Tibial nerve (tissue), 4 donors: ENCODE measurements around the gene PDLIM5. TPM values are rescaled to one million over a fixed set of nuclear protein-coding genes. Genes with fewer than 3 reads are reported as not detected.

Experiments used
- DNase-seq, 2 donors: peaks; one replicate each; pipeline ENCODE4 v3.0.0-alpha.2; 2019; ENCODE audit warnings: low spot score in 2 of 2
- H3K27ac ChIP-seq, 4 donors: fragments of 200-600 bp; sonication (generic) in 3 of 4; one replicate each; pipeline ENCODE4 v1.5.1; 2017 to 2019; ENCODE audit warnings: mild to moderate bottlenecking in 1 of 4
- H3K27me3 ChIP-seq, 2 donors: fragments of 200-600 bp; sonication (generic) in 1 of 2; one replicate each; pipeline versions ENCODE4 v1.5.1 to v1.6.0; 2017 to 2019
- H3K36me3 ChIP-seq, 3 donors: fragments of 200-600 bp; sonication (generic); one replicate each; pipeline ENCODE4 v1.5.1; 2018 to 2019
- H3K4me1 ChIP-seq, 4 donors: fragments of 200-600 bp; sonication (generic) in 3 of 4; one replicate each; pipeline ENCODE4 v1.5.1; 2017 to 2019
- H3K4me3 ChIP-seq, 4 donors: fragments of 200-600 bp; sonication (generic) in 3 of 4; one replicate each; pipeline ENCODE4 v1.5.1; 2017 to 2019; ENCODE audit warnings: mild to moderate bottlenecking in 1 of 4, moderate library complexity in 1 of 4
- H3K9me3 ChIP-seq, 4 donors: fragments of 200-600 bp; sonication (generic) in 3 of 4; one replicate each; pipeline ENCODE4 v1.5.1; 2017 to 2019
- CTCF ChIP-seq, 5 experiments: fragments of 200-600 bp in 3 of 5; fragments of 450-650 bp in 2 of 5; sonication (generic) in 3 of 5; IDR thresholded peaks; one replicate each; pipeline ENCODE4 v1.5.1; 2016 to 2019; ENCODE audit warnings: antibody characterized with exemption in 5 of 5, mild to moderate bottlenecking in 3 of 5, moderate library complexity in 2 of 5
- EP300 ChIP-seq, 2 donors: sonication (generic); formaldehyde crosslinking; IDR thresholded peaks; one replicate each; pipeline ENCODE4 v1.6.1; 2017; ENCODE audit warnings: antibody characterized with exemption in 2 of 2, mild to moderate bottlenecking in 1 of 2
- POLR2A ChIP-seq, 2 donors: fragments of 450-650 bp; IDR thresholded peaks; one replicate each; pipeline ENCODE4 v1.6.1; 2017; ENCODE audit warnings: antibody characterized with exemption in 2 of 2, mild to moderate bottlenecking in 2 of 2, moderate library complexity in 2 of 2
- WGBS, 2 donors: methylation state at CpG; one replicate each; pipeline ENCODE4 v1.1.5; 2018; 5-methylcytosine and 5-hydroxymethylcytosine counted together
- total RNA-seq, 4 donors: library from RNA; depleted of rRNA; stranded (reverse); fragments of >200 nt; gene quantifications; one replicate each; pipeline ENCODE4 v1.1.0, GENCODE V29; 2016

Gene PDLIM5
- total RNA-seq, 4 donors from 2014 or later: 73.5 to 117 (median 98.2) TPM

GRCh38 chr4:94700298-94700697 is 248.6 kb downstream of the PDLIM5 start:
- no peak for DNase-seq

DNA sequence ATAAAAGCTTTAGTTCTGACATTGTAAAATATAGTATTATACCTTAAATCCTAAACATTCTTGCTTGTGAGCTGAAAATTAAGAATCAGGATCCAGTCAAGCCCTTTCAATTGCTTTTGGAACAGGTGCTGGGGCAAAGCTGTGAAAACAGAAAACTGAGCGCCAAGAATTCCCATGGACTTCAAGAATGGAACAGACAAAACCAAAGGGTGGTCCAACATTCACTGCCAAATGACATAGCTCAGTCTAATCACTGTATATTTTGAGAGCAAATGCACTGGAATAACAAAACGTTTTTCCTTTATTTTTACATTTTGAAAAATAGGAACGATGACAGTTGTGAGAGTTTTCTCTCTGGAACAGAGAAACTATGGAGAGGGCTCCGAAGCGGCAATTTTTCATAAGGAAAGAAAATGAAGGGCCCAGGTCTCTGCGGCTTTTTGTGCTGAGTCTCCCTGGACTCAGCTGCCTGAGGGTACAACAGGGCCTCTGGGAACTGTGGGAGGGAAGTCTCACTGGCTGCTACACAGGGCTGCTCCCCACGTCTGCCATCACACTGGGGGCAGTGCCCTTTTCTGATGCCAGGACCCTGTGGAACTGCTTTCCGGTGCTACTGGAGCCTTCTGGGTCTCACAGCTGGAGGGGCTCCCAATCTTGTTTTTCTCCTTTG is 250.0 kb downstream of the PDLIM5 start:
- 56 to 62% methylated on average over 8 of the region's 8 CpGs for WGBS, 2 donors
- no peaks in the 10 kb centered on the region for H3K27me3 ChIP-seq
- H3K9me3 ChIP-seq: no peaks in the 10 kb centered on the region
- H3K36me3 ChIP-seq: no peaks in the 10 kb centered on the region
- peaks cover 0 to 15% (median 0%) of the 10 kb centered on the region in 4 donors for H3K4me1 ChIP-seq
- TF ChIP-seq CTCF (IDR thresholded peaks at IDR 0.05): no peak
- TF ChIP-seq EP300 (IDR thresholded peaks at IDR 0.05): no peak
- TF ChIP-seq POLR2A (IDR thresholded peaks at IDR 0.05): no peak
- H3K27ac ChIP-seq: peak overlapping the region in 1 of 4 donors; percentile 46
- H3K4me3 ChIP-seq: no peak overlapping the region
- no peak for DNase-seq

More at GRCh38 chr4:94700298-94700697, 248.6 kb downstream of the PDLIM5 start:
- Histone ChIP-seq H3K27ac (no peak overlapping the region), H3K4me3 (no peak overlapping the region), H3K9me3 (no peaks in the 10 kb centered on the region), H3K4me1 (peaks cover 0 to 15% (median 0%) of the 10 kb centered on the region in 4 donors), H3K27me3 (no peaks in the 10 kb centered on the region), H3K36me3 (no peaks in the 10 kb centered on the region)
- TF ChIP-seq POLR2A (IDR thresholded peaks at IDR 0.05) (no peak), EP300 (IDR thresholded peaks at IDR 0.05) (no peak), CTCF (IDR thresholded peaks at IDR 0.05) (no peak)

DNA sequence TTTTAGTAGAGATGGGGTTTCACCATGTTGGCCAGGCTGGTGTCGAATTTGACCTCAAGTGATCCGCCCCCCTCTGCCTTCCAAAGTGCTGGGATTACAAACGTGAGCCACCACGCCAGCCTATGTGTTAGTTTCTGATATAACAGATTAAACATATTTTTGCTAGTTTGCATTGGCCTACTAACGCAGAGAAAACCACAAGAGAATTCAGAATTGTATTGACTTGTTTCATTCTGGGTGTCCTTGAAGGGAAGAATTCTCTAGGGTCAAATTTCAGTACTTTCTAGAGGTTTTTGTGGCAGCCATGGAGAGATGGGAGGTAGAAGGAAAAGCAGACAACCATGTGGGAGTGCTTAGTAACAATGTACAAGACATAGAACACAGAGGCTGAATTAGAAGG is 259.9 kb downstream of the PDLIM5 start:
- no peak for DNase-seq
- WGBS, 2 donors: 85 to 92% methylated on average over 5 of the region's 5 CpGs

GRCh38 chr4:94714365-94715160 is 262.8 kb downstream of the PDLIM5 start:
- WGBS, 2 donors: 59 to 73% methylated on average over 5 of the region's 5 CpGs
- Histone ChIP-seq H3K4me3 (no peak overlapping the region), H3K4me1 (no peaks in the 10 kb centered on the region), H3K27me3 (no peaks in the 10 kb centered on the region), H3K27ac (peak overlapping the region in 1 of 4 donors; percentile 45), H3K36me3 (no peaks in the 10 kb centered on the region), H3K9me3 (peaks cover 0 to 5% (median 2%) of the 10 kb centered on the region in 4 donors)
- DNase-seq: no peak
- TF ChIP-seq CTCF (IDR thresholded peaks at IDR 0.05) (no peak), EP300 (IDR thresholded peaks at IDR 0.05) (peak in 1 of 2 donors; percentile 10), POLR2A (IDR thresholded peaks at IDR 0.05) (no peak)

More for the DNA sequence above, 259.9 kb downstream of the PDLIM5 start:
- no peaks in the 10 kb centered on the region for H3K36me3 ChIP-seq
- H3K4me1 ChIP-seq: no peaks in the 10 kb centered on the region
- H3K27ac ChIP-seq: no peak overlapping the region
- H3K9me3 ChIP-seq: no peaks in the 10 kb centered on the region
- no peaks in the 10 kb centered on the region for H3K27me3 ChIP-seq
- TF ChIP-seq CTCF (IDR thresholded peaks at IDR 0.05): no peak
- no peak for TF ChIP-seq EP300 (IDR thresholded peaks at IDR 0.05)
- no peak for TF ChIP-seq POLR2A (IDR thresholded peaks at IDR 0.05)
- no peak overlapping the region for H3K4me3 ChIP-seq

DNA sequence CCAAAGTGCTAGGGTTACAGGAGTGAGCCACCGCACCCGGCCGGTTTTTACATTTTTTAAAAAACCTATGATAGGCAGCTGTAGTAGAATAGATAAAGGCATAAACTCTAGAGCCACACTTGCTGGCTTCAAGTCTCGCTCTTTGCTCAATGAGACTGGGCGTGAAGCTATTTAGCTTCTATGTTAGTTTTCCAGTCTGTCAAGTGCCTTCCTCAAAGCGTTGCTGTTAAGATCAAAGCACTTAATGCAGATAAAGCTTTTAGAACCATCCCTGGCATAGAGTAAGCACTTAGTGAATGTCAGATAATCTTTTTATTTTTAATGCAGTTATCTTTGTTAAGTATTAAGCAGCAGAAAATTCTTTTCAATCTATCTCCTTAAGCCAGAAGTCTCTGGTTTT is 264.0 kb downstream of the PDLIM5 start:
- no peaks in the 10 kb centered on the region for H3K36me3 ChIP-seq
- no peak for TF ChIP-seq POLR2A (IDR thresholded peaks at IDR 0.05)
- no peak for TF ChIP-seq EP300 (IDR thresholded peaks at IDR 0.05)
- no peak for TF ChIP-seq CTCF (IDR thresholded peaks at IDR 0.05)
- H3K4me3 ChIP-seq: no peak overlapping the region
- H3K27ac ChIP-seq: no peak overlapping the region
- no peak for DNase-seq
- H3K27me3 ChIP-seq: no peaks in the 10 kb centered on the region
- H3K9me3 ChIP-seq: peaks cover 0 to 5% (median 2%) of the 10 kb centered on the region in 4 donors
- WGBS, 2 donors: 95 to 96% methylated on average over 6 of the region's 6 CpGs
- no peaks in the 10 kb centered on the region for H3K4me1 ChIP-seq
